Adipocyte (in vitro differentiated cells): ENCODE measurements around the gene ZSWIM6.

ENCODE experiments used
- DNase-seq: peaks from one replicate; pipeline ENCODE4 v3.0.0-alpha.2; 2015; ENCODE audit warnings: low read depth
- H3K27me3 ChIP-seq: replicated peaks from 2 replicates; pipeline ENCODE4 v1.7.0; 2013; ENCODE audit warnings: mild to moderate bottlenecking, low read length, moderate library complexity; ENCODE audit not compliant: control insufficient read depth, insufficient read depth
- H3K36me3 ChIP-seq: 2 replicates; pipeline ENCODE4 v1.7.0; 2013; ENCODE audit warnings: low read length, mild to moderate bottlenecking, moderate library complexity; ENCODE audit not compliant: control insufficient read depth, insufficient read depth, severe bottlenecking
- H3K4me1 ChIP-seq: 2 replicates; pipeline ENCODE4 v1.7.0; 2013; ENCODE audit warnings: mild to moderate bottlenecking, low read length, moderate library complexity; ENCODE audit not compliant: control insufficient read depth, insufficient read depth
- H3K4me3 ChIP-seq: 2 replicates; pipeline ENCODE4 v1.7.0; 2013; ENCODE audit warnings: mild to moderate bottlenecking, low read length, moderate library complexity
- H3K9ac ChIP-seq: 2 replicates; pipeline ENCODE4 v1.7.0; 2013; ENCODE audit warnings: mild to moderate bottlenecking, low read length, moderate library complexity
- H3K9me3 ChIP-seq: 2 replicates; pipeline ENCODE4 v1.7.0; 2013; ENCODE audit warnings: mild to moderate bottlenecking, low read length, moderate library complexity; ENCODE audit not compliant: control insufficient read depth

Gene ZSWIM6

DNA sequence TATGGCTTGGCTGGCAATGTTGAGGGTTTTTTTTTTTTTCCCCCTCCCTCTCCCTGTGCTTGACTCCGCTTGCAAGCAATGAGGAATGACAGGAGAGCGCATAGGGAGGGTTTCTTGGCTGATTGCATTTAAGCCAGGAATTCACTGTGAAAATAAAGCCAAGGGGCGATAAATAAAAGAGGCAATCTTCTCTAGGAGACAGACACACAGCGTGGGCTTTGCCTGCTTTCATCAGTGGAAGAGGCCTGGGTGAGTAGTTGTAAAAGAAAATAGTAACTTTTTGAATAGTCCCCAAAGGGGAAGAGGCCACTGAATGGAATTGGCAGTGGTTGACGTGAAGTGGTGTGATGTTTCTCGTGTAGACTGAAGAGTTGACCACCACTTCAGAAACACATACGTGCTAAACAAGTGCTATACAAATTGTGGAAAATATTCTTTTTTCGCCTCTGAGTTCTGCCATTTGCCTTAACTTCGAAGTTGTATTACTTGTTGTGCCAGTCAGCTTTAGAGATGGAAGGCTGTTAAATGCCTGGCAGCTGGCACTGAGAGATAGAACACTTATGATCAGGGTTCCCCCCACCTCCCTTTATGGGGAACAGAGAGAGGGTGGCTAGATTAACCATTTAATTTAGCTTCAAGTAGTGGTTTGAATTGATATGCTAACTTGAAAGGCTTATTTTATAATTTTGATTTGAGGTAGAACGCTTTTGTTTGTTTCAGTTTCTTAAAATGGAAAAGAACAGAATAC lies 3.0 kb downstream of the ZSWIM6 start:
- H3K36me3 ChIP-seq, result no peaks in the 10 kb centered on the region
- DNase-seq, result peak; percentile 77
- no peaks in the 10 kb centered on the region for H3K27me3 ChIP-seq
- H3K9ac ChIP-seq, result peak overlapping the region; percentile 88
- peak overlapping the region; percentile 91 for H3K4me3 ChIP-seq
- peaks cover 21% of the 10 kb centered on the region for H3K4me1 ChIP-seq
- no peaks in the 10 kb centered on the region for H3K9me3 ChIP-seq

DNA sequence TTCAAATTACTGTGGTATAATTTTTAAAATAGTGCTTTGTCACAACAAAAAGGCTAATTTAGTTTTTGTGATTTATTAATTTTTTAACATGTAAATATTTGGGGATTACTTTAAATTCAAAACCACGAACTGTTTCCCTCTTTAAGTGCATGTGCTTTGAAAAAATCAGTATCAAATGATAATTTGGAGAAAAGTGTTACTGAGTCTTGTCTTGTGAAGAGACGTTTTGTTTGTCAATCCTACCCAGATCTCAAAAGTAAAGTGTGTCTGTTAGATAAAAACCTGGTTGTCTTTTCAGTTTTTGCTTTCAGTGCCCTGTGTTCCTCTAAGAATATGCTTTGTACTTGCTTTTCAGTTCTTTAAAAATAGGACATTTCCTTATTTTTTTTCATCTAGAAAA lies 7.7 kb downstream of the ZSWIM6 start:
- no peaks in the 10 kb centered on the region for H3K9me3 ChIP-seq
- no peaks in the 10 kb centered on the region for H3K36me3 ChIP-seq
- H3K27me3 ChIP-seq, result no peaks in the 10 kb centered on the region
- H3K4me3 ChIP-seq, result no peak overlapping the region
- peaks cover 36% of the 10 kb centered on the region for H3K4me1 ChIP-seq
- no peak for DNase-seq
- no peak overlapping the region for H3K9ac ChIP-seq

DNA sequence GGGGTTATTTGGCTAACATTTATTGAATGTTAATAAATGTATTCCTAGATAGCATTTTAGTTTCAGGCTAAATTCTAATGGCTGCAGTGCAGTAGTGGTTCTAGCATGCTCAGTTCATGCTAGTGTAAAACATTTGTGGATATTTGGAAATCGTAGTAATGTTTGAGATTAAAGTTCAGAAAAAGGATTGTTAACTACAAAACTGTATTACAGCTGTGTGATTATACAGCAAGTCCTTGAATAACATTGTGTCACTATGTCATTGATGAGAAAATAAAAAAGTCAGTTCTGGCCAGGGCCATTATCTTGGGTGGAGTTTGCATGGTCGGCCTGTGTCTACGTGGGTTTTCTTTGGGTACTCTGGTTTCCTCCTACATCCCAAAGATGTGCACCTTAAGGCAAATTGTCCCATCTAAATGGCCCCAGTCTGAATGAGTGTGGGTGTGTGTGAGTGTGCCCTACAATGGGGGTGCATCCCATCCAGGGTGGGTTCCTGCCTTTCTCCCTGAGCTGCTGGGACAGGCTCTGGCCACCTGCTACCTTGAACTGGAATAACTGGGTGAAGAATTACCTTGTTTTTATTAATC lies 8.8 kb downstream of the ZSWIM6 start:
- Histone ChIP-seq H3K36me3 (no peaks in the 10 kb centered on the region), H3K9ac (no peak overlapping the region), H3K9me3 (no peaks in the 10 kb centered on the region), H3K4me3 (no peak overlapping the region), H3K27me3 (no peaks in the 10 kb centered on the region), H3K4me1 (peaks cover 29% of the 10 kb centered on the region)
- no peak for DNase-seq

DNA sequence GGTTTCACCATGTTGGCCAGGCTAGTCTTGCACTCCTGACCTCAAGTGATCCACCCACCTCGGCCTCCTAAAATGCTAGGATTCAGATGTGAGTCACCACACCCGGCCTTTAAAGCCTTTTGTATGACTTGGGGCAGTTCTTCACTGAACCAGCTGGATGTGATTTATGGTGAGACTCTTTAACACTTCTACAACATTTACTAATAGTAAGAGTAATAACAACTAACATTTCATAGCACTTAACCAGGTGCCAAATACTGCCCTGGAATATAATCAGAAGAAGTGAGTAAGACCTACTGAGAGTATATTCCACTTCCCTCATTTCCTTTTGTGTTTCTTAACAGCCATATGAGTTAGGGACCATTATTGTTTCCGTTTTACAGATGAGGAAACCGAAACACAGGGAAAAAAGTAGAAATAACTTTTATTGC lies 10.0 kb downstream of the ZSWIM6 start:
- DNase-seq, result peak; percentile 41
- no peaks in the 10 kb centered on the region for H3K36me3 ChIP-seq
- no peaks in the 10 kb centered on the region for H3K9me3 ChIP-seq
- peaks cover 34% of the 10 kb centered on the region for H3K4me1 ChIP-seq
- no peaks in the 10 kb centered on the region for H3K27me3 ChIP-seq
- H3K4me3 ChIP-seq, result no peak overlapping the region
- H3K9ac ChIP-seq, result no peak overlapping the region

DNA sequence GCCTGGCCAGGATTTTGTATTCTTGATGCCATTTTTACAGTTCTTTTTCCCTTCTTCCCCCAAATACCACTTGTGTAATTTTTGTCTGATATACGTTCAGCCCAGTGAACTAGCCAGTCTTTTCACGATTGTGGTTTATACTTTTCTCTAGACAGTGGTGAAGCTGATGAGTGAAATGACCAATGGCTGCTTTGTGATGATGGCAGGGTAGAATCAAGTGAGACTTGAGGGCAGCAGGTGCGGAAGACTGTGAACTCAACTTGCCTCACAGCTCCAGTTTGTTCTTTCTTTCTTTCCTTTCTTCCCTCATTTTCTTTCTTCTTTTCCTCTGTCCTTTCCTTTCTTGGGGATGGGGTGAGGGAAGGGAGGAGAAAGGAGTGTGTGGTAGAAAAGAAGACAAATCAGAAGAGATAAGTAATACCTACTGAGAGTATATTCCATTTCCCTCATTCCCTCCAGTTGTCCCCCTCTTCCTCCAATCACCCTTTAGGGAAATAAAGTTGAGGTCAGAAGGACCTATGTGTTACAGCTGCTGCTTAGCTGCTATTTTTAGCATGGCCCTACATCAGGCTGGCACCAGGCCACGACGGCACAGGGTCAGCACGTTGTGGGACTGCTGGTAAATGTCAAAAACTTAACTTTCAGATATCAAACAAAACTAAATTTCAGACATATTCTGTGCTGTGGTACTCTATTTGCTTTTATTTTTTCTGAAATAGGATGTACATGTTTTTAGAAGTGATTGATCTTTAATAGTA lies 12.3 kb downstream of the ZSWIM6 start:
- no peaks in the 10 kb centered on the region for H3K9me3 ChIP-seq
- no peak for DNase-seq
- peaks cover 38% of the 10 kb centered on the region for H3K4me1 ChIP-seq
- no peak overlapping the region for H3K9ac ChIP-seq
- H3K27me3 ChIP-seq, result no peaks in the 10 kb centered on the region
- no peaks in the 10 kb centered on the region for H3K36me3 ChIP-seq
- H3K4me3 ChIP-seq, result no peak overlapping the region

DNA sequence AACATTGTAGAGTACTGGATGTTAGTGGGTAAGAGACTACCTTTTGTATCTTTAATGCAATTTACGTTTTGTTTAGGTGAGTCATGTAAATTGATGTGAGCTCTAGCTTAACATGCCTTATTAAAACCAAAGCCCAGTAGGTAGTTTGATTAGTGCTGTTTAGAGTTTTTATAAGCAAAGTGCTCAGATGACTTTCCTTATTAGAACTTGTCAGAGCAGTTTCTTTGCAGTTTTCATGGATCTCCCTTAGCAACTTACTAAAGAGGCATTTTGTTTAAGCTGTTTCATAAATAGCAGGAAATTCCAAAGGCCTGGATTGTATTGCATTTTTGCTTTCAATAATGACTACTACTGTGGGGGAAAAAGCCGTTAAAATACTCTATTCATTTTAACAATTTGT lies 14.5 kb downstream of the ZSWIM6 start:
- Histone ChIP-seq H3K9me3 (no peaks in the 10 kb centered on the region), H3K9ac (no peak overlapping the region), H3K4me3 (no peak overlapping the region), H3K36me3 (no peaks in the 10 kb centered on the region), H3K4me1 (peaks cover 38% of the 10 kb centered on the region), H3K27me3 (no peaks in the 10 kb centered on the region)
- DNase-seq, result no peak

DNA sequence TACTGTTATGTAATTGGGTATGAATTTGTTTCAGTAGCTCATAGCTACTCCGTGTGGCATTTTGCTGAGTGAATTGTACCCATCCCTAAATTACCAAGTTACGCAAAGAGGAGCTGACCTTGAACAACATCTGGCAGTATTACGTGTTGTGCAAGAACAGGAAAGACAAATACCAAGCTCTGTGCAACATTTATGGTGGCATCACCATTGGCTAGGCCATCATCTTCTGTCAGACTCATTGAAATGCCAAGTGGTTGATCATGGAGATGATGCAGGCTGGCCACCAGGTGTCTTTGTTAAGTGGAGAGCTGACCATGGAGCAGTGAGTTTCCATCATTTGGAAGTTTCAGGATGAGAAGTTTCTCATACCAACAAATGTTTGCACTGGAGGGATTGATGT lies 15.0 kb downstream of the ZSWIM6 start:
- peak; percentile 40 for DNase-seq
- peaks cover 35% of the 10 kb centered on the region for H3K4me1 ChIP-seq
- no peak overlapping the region for H3K4me3 ChIP-seq
- no peaks in the 10 kb centered on the region for H3K36me3 ChIP-seq
- no peaks in the 10 kb centered on the region for H3K9me3 ChIP-seq
- H3K9ac ChIP-seq, result no peak overlapping the region
- H3K27me3 ChIP-seq, result no peaks in the 10 kb centered on the region

DNA sequence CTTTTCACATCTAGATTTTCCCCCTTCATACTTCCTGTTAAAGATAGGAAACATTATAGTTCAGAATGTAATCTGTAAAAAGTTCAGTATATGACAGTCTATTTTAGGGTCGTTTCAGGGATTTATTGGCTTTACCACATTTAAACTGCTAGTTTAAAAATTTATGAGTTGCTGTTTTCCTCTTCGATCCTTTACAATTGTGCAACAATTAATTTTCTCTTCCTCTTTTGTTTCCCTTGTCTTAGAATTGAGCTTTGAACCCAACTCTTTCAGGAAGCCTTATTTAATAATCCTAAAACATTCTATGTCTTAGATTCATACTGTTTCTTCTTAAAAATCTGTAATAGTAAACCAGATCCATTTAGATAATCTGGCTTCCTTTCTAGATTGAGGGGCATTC lies 16.4 kb downstream of the ZSWIM6 start:
- H3K4me3 ChIP-seq, result no peak overlapping the region
- H3K4me1 ChIP-seq, result peaks cover 28% of the 10 kb centered on the region
- no peaks in the 10 kb centered on the region for H3K27me3 ChIP-seq
- DNase-seq, result no peak
- no peaks in the 10 kb centered on the region for H3K36me3 ChIP-seq
- H3K9ac ChIP-seq, result no peak overlapping the region
- H3K9me3 ChIP-seq, result no peaks in the 10 kb centered on the region

DNA sequence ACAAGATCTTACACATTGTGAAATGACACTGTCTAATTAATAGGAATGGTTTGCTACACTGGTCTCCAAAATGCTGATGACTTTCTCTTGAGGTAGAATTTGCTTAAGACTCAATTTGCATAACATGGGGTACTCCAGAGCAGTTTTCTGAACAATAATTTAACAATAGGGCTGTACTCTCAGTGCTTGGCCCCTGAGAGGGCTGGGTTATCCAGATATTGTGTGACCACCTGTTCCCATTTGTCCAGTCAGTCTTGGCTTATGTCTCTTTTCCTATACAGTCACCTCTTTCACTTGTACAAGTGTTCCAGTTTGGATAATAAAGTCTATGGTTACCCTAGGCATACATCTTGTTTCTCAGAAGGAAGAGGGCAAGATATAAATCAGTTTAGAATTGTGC lies 17.9 kb downstream of the ZSWIM6 start:
- H3K9ac ChIP-seq, result no peak overlapping the region
- no peaks in the 10 kb centered on the region for H3K27me3 ChIP-seq
- H3K36me3 ChIP-seq, result no peaks in the 10 kb centered on the region
- H3K9me3 ChIP-seq, result no peaks in the 10 kb centered on the region
- peaks cover 14% of the 10 kb centered on the region for H3K4me1 ChIP-seq
- DNase-seq, result no peak
- no peak overlapping the region for H3K4me3 ChIP-seq

DNA sequence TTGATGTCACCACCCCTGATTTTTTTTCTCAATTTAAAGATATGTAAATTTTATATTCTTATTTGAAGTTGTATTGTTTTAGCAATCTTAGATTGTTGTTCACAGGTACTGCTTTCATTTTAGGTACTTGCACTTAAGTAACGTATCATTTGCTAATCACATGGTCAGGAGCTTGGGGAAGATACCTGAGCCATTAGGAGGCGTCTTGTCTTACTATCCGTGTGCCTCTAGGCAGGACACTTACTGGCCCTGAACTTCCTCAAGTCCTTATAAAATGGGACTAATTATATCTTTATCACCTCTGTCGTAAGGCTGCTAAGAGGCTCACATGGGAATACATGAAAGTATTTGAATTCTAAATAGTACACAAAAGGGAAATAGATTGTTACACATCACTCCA lies 18.5 kb downstream of the ZSWIM6 start:
- no peaks in the 10 kb centered on the region for H3K27me3 ChIP-seq
- H3K36me3 ChIP-seq, result no peaks in the 10 kb centered on the region
- no peak overlapping the region for H3K9ac ChIP-seq
- no peaks in the 10 kb centered on the region for H3K9me3 ChIP-seq
- peaks cover 12% of the 10 kb centered on the region for H3K4me1 ChIP-seq
- no peak overlapping the region for H3K4me3 ChIP-seq
- no peak for DNase-seq

DNA sequence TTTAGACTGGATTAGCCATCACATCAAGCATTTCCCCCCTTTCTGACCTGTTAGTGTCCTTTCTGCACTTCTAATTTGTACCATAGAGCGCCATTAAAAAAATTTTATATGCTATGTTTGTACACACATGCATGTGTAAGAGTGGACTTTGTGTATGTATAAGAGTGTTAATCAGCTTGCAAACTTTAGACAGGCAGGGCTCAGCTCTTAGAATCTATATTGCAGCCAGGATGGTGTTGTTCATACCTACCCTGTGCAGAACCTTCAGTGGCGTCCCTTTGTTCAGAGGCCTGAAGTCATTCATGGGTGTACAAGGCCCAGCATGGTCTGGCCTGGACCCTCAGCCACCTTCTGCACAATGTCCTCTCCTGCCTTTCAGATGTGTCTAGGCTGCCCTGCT lies 19.7 kb downstream of the ZSWIM6 start:
- Histone ChIP-seq H3K4me3 (no peak overlapping the region), H3K4me1 (peaks cover 8% of the 10 kb centered on the region), H3K9me3 (no peaks in the 10 kb centered on the region), H3K9ac (no peak overlapping the region), H3K27me3 (no peaks in the 10 kb centered on the region), H3K36me3 (no peaks in the 10 kb centered on the region)
- no peak for DNase-seq
